Endothelial cell of umbilical vein (primary cell): Measurements from ENCODE around the gene PRKAR2B.

ENCODE experiments used
- EZH2 ChIP-seq: IDR thresholded peaks from 2 replicates; pipeline ENCODE4 v1.6.1; 2012; ENCODE audit warnings: borderline replicate concordance, low read depth, mild to moderate bottlenecking, moderate library complexity, low read length, inconsistent platforms; ENCODE audit not compliant: severe bottlenecking
- TF ChIP-seq, protein P1 (sequence below), 2 donors: IDR thresholded peaks; 1 replicate in 1 of 2; 2 replicates in 1 of 2; pipeline ENCODE4 v1.5.1; 2011; ENCODE audit warnings: low read length in 2 of 2, mild to moderate bottlenecking in 2 of 2, moderate library complexity in 2 of 2, control low read depth in 1 of 2, inconsistent platforms in 1 of 2, low read depth in 1 of 2; ENCODE audit not compliant: insufficient read depth in 1 of 2; ENCODE audit errors: extremely low read depth in 1 of 2

DNA sequence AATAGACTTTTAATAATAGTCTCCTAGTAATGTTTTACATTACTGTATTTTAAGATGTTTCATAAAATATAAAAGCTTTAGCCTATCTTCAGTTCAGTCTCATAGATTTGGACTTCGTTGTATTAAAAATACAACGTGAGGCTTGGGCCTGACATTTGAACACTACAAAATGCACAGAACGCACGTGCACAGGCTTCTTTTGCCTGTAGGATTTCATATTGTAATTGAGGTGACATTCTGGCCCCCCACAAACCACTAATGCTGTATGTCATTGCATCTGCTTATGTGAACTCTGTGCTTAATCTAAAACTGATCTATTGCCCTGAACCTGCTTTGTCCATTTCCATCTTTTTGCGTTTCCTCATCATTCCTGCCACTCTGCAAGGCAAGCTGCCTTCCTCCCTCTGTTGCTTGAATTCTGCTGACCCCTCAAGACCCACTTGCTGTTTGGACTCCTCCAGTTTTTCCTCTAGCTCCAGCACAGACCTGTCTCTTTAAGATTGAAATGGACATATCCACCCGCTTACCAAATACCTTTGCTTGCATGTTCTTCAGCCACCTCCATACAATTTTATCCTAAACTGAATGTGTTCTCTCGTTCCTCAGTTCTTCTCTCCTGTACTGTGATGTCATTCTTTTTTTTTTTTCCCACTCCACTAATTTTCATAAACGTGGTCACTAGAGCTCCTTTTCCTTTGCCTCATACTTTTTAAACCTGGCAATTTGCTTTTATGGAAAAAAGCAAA, 12.4 kb downstream of the PRKAR2B start:
- TF ChIP-seq, protein P1, sequence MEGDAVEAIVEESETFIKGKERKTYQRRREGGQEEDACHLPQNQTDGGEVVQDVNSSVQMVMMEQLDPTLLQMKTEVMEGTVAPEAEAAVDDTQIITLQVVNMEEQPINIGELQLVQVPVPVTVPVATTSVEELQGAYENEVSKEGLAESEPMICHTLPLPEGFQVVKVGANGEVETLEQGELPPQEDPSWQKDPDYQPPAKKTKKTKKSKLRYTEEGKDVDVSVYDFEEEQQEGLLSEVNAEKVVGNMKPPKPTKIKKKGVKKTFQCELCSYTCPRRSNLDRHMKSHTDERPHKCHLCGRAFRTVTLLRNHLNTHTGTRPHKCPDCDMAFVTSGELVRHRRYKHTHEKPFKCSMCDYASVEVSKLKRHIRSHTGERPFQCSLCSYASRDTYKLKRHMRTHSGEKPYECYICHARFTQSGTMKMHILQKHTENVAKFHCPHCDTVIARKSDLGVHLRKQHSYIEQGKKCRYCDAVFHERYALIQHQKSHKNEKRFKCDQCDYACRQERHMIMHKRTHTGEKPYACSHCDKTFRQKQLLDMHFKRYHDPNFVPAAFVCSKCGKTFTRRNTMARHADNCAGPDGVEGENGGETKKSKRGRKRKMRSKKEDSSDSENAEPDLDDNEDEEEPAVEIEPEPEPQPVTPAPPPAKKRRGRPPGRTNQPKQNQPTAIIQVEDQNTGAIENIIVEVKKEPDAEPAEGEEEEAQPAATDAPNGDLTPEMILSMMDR (IDR thresholded peaks at IDR 0.05; ENCODE audit: extremely low read depth in 1 of 2, insufficient read depth in 1 of 2, low read depth in 1 of 2, low read length in 2 of 2): no peak
- TF ChIP-seq EZH2: no peak
